AG10803 (cell line): ENCODE data around the gene FSTL4.

Experiments used
- DNase-seq: peaks from one replicate; pipeline ENCODE4 v3.0.0; 2010; ENCODE audit warnings: low read depth
- H3K4me3 ChIP-seq: 2 replicates; pipeline ENCODE4 v1.5.1; 2011; ENCODE audit warnings: mild to moderate bottlenecking, low read length, control low read depth
- CTCF ChIP-seq: conservative IDR thresholded peaks from 2 replicates; pipeline ENCODE4 v1.5.1; 2011; ENCODE audit warnings: mild to moderate bottlenecking, low read length, control low read depth, inconsistent platforms

Gene FSTL4

GRCh38 chr5:133234911-133235310, 377.4 kb downstream of the FSTL4 start:
- DNase-seq: no peak
- no peak overlapping the region for H3K4me3 ChIP-seq
- no peak for TF ChIP-seq CTCF

GRCh38 chr5:133234273-133234672, 378.1 kb downstream of the FSTL4 start:
- DNase-seq: no peak
- TF ChIP-seq CTCF: no peak
- H3K4me3 ChIP-seq: no peak overlapping the region

GRCh38 chr5:133233616-133234015, 378.7 kb downstream of the FSTL4 start:
- TF ChIP-seq CTCF: no peak
- DNase-seq: no peak

GRCh38 chr5:133232911-133233310, 379.4 kb downstream of the FSTL4 start:
- DNase-seq: no peak
- H3K4me3 ChIP-seq: no peak overlapping the region
- no peak for TF ChIP-seq CTCF

More at GRCh38 chr5:133233616-133234015, 378.7 kb downstream of the FSTL4 start:
- no peak overlapping the region for H3K4me3 ChIP-seq

GRCh38 chr5:133232435-133232834, 379.9 kb downstream of the FSTL4 start:
- DNase-seq: no peak
- no peak for TF ChIP-seq CTCF
- H3K4me3 ChIP-seq: no peak overlapping the region

- H3K4me3 ChIP-seq: no peak overlapping the region
- no peak for TF ChIP-seq CTCF
- DNase-seq: no peak
Observed at GRCh38 chr5:133232011-133232410, 380.3 kb downstream of the FSTL4 start.

GRCh38 chr5:133230823-133231578, 381.3 kb downstream of the FSTL4 start:
- H3K4me3 ChIP-seq: no peak overlapping the region
- no peak for DNase-seq
- TF ChIP-seq CTCF: no peak
